Measurements from ENCODE around the gene TERB1. TPM values are rescaled to one million over a fixed set of nuclear protein-coding genes. Genes with fewer than 3 reads are reported as not detected.

TERB1 gene
- total RNA-seq, 1 experiment from 2014 or later, result not detected

DNA sequence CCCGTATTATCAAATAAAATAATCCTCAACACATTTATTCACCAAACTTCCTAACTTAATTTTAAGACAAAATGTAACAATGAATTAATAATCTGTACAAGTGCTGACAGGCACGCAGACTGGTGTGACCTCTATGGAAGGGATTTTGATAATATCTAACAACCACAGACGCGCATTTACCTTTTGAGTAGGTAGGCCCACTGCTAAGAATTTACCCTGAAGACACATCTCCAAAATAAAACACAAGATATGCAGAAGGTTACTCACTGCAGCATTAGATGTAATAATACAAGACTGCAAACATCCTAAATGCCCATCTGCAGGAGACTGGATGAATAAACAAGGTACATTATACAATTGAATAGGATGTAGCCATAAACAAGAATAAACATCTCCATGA is 82.1 kb downstream of the TERB1 start:
- intact Hi-C loops (cut with micrococcal nuclease), result no loop called here
- H4K20me1 ChIP-seq (ENCODE audit: insufficient read depth), result no peaks in the 10 kb centered on the region
- no peaks in the 10 kb centered on the region for H3K79me2 ChIP-seq (ENCODE audit: insufficient read depth, low read length)
- ATAC-seq (no peak), DNase-seq (ENCODE audit: low read depth, low spot score) (no peak)
- no peak overlapping the region for H3K27ac ChIP-seq (ENCODE audit: low read depth, low read length)
- no peak for TF ChIP-seq FOSL1 (IDR thresholded peaks at IDR 0.05; ENCODE audit: low read depth)
- TF ChIP-seq SIN3A (IDR thresholded peaks at IDR 0.05; ENCODE audit: low read depth), result no peak
- no peak overlapping the region for H3K4me3 ChIP-seq (replicated peaks in 1 of 2; ENCODE audit: low read depth in 1 of 2, low read length in 2 of 2)
- RAD21 ChIA-PET (ENCODE audit: low non-redundant PET in 1 of 2, low total read pairs in 2 of 2, uncharacterized antibody in 2 of 2, unreplicated experiment in 2 of 2), result no interaction called here
- POLR2A ChIA-PET, result no interaction called here
- no peak overlapping the region for H3K9ac ChIP-seq (ENCODE audit: low read length)
- no peaks in the 10 kb centered on the region for H3K9me3 ChIP-seq (ENCODE audit: control insufficient read depth in 1 of 2, insufficient read depth in 1 of 2, low read depth in 1 of 2, low read length in 2 of 2)
- H3K4me2 ChIP-seq (ENCODE audit: low read length), result no peak overlapping the region
- H3K27me3 ChIP-seq (ENCODE audit: insufficient read depth, low read length), result no peaks in the 10 kb centered on the region
- H2AFZ ChIP-seq (ENCODE audit: low read depth, low read length, poor library complexity, severe bottlenecking), result no peak overlapping the region
- no peaks in the 10 kb centered on the region for H3K9me2 ChIP-seq (ENCODE audit: insufficient read depth)
- CTCF ChIA-PET, result no interaction called here
- peaks cover 22 to 24% of the 10 kb centered on the region in 2 experiments for H3K36me3 ChIP-seq (ENCODE audit: control insufficient read depth in 1 of 2, insufficient read depth in 2 of 2, low read length in 2 of 2)
- no peaks in the 10 kb centered on the region for H3K4me1 ChIP-seq (ENCODE audit: control insufficient read depth in 1 of 2, insufficient read depth in 2 of 2, low read length in 2 of 2)
- no TSS peak for BruUV-seq (replicated peaks)

DNA sequence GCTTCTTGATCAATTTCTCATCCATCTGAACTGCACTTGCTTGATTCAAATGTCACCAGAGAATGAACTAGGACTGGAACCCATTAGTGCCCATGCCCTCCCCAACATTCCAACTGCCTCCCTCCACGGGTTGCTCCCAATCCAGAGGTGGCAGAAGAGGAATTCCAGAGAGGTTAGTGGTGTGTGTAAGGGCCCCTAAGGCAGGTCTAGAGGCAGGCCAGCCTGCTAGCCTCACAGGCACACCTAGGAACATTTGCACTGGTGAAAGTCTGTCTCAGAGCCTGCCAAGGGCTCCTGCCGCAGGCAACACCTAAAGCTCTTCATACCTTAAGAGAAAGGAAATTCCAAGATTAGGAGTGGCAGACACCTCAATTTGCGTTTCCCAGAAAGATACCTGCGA is 83.6 kb downstream of the TERB1 start:
- H3K4me1 ChIP-seq (ENCODE audit: control insufficient read depth in 1 of 2, insufficient read depth in 2 of 2, low read length in 2 of 2), result no peaks in the 10 kb centered on the region
- POLR2A ChIA-PET, result no interaction called here
- no peaks in the 10 kb centered on the region for H3K9me2 ChIP-seq (ENCODE audit: insufficient read depth)
- no peaks in the 10 kb centered on the region for H4K20me1 ChIP-seq (ENCODE audit: insufficient read depth)
- no peak overlapping the region for H3K4me3 ChIP-seq (replicated peaks in 1 of 2; ENCODE audit: low read depth in 1 of 2, low read length in 2 of 2)
- H2AFZ ChIP-seq (ENCODE audit: low read depth, low read length, poor library complexity, severe bottlenecking), result no peak overlapping the region
- no TSS peak for BruUV-seq (replicated peaks)
- no peak overlapping the region for H3K4me2 ChIP-seq (ENCODE audit: low read length)
- CTCF ChIA-PET, result interaction anchor here (2.0 kb wide), 1 partner anchor 150 kb away, joined by 4 read pairs; no protein-coding TSS in a partner anchor
- ATAC-seq, result no peak
- no peaks in the 10 kb centered on the region for H3K79me2 ChIP-seq (ENCODE audit: insufficient read depth, low read length)
- H3K27ac ChIP-seq (ENCODE audit: low read depth, low read length), result no peak overlapping the region
- no peaks in the 10 kb centered on the region for H3K9me3 ChIP-seq (ENCODE audit: control insufficient read depth in 1 of 2, insufficient read depth in 1 of 2, low read depth in 1 of 2, low read length in 2 of 2)
- no peak overlapping the region for H3K9ac ChIP-seq (ENCODE audit: low read length)
- H3K27me3 ChIP-seq (ENCODE audit: insufficient read depth, low read length), result no peaks in the 10 kb centered on the region
- peaks cover 10 to 11% of the 10 kb centered on the region in 2 experiments for H3K36me3 ChIP-seq (ENCODE audit: control insufficient read depth in 1 of 2, insufficient read depth in 2 of 2, low read length in 2 of 2)
- intact Hi-C loops (cut with micrococcal nuclease), result no loop called here
- RAD21 ChIA-PET (ENCODE audit: low non-redundant PET in 1 of 2, low total read pairs in 2 of 2, uncharacterized antibody in 2 of 2, unreplicated experiment in 2 of 2), result no interaction called here
- TF ChIP-seq EZH2phosphoT487 (IDR thresholded peaks at IDR 0.05; ENCODE audit: borderline replicate concordance), result no peak
- DNase-seq (ENCODE audit: low read depth, low spot score), result no peak
